K562 (cell line): ENCODE measurements around the gene PDGFD. TPM values are rescaled to one million over a fixed set of nuclear protein-coding genes. Genes with fewer than 3 reads are reported as not detected.

Experiments used
- ATAC-seq: fragments of 200-7000 bp; cut with Tn5 transposase; 3 replicates; pipeline ENCODE4 v1.9.1; 2020; ENCODE audit warnings: moderate library complexity
- BruUV-seq: library from RNA; stranded (reverse); fragments of 400-500 nt; replicated peaks from 2 replicates; lab custom pipeline; 2021; lab: Mats Ljungman, UMichigan
- CTCF ChIA-PET: fragments of 300-600 bp; formaldehyde crosslinking; extraction: SDS; loops from one replicate; lab custom pipeline; 2021; ENCODE audit warnings: low intra/inter-chr PET ratio; lab: Yijun Ruan, JAX
- POLR2A ChIA-PET: fragments of 300-600, 350-650 bp; sonication (Branson Sonifier 250); formaldehyde crosslinking; extraction: SDS; loops from one replicate; lab custom pipeline; 2021; ENCODE audit warnings: antibody characterized with exemption, inconsistent platforms; lab: Yijun Ruan, JAX
- DNase-seq, 4 experiments: peaks; one replicate each; pipeline versions ENCODE4 v3.0.0 to v3.0.0-alpha.2; 2011 to 2018; ENCODE audit warnings: low spot score in 3 of 4, mixed read lengths in 3 of 4; ENCODE audit errors: extremely low read depth in 1 of 4
- FAIRE-seq: peaks from 2 replicates; lab custom pipeline; 2011; peaks lifted over from hg19 to GRCh38; lab: Jason Lieb, UNC
- H2AFZ ChIP-seq: 2 replicates; pipeline ENCODE4 v1.6.0; 2011; ENCODE audit warnings: low read depth, low read length, control low read depth, inconsistent platforms
- H3K27ac ChIP-seq: fragments of 200-600 bp; 3 replicates; pipeline ENCODE4 v1.8.0; 2011; ENCODE audit warnings: low read depth, mild to moderate bottlenecking, control low read depth, inconsistent platforms, low read length, moderate library complexity, mixed read lengths; ENCODE audit errors: extremely low read depth
- H3K27me3 ChIP-seq, 2 experiments: fragments of 300-600 bp in 1 of 2; 2 replicates in 1 of 2; 3 replicates in 1 of 2; pipeline versions ENCODE4 v1.6.0 to v1.8.0; 2011; ENCODE audit warnings: inconsistent platforms in 2 of 2, low read length in 2 of 2, mild to moderate bottlenecking in 1 of 2, mixed read lengths in 1 of 2, moderate library complexity in 1 of 2; ENCODE audit not compliant: control insufficient read depth in 2 of 2, insufficient read depth in 2 of 2
- H3K36me3 ChIP-seq: fragments of 300-600 bp; 3 replicates; pipeline ENCODE4 v1.8.0; 2011; ENCODE audit warnings: mild to moderate bottlenecking, low read length, inconsistent platforms; ENCODE audit not compliant: control insufficient read depth, insufficient read depth
- H3K4me1 ChIP-seq, 2 experiments: fragments of 200-600 bp in 1 of 2; replicated peaks in 1 of 2; 2 replicates in 1 of 2; 3 replicates in 1 of 2; pipeline versions ENCODE4 v1.5.1 to v1.8.0; 2011; ENCODE audit warnings: inconsistent platforms in 2 of 2, low read length in 2 of 2, mild to moderate bottlenecking in 1 of 2, mixed read lengths in 1 of 2, moderate library complexity in 1 of 2; ENCODE audit not compliant: control insufficient read depth in 2 of 2, insufficient read depth in 2 of 2
- H3K4me2 ChIP-seq: 2 replicates; pipeline ENCODE4 v1.6.1; 2011; ENCODE audit warnings: low read length, control low read depth, inconsistent platforms, mixed read lengths; ENCODE audit not compliant: insufficient read depth
- H3K4me3 ChIP-seq: fragments of 200-600 bp; sonication (generic), shearing (Covaris generic); 2 replicates; pipeline ENCODE4 v1.5.1; 2016; ENCODE audit warnings: control low read depth, inconsistent platforms
- H3K79me2 ChIP-seq: fragments of 200-600 bp; 3 replicates; pipeline ENCODE4 v1.8.0; 2011; ENCODE audit warnings: low read length, inconsistent platforms; ENCODE audit not compliant: control insufficient read depth, insufficient read depth
- H3K9ac ChIP-seq, 2 experiments: 2 replicates each; pipeline versions ENCODE4 v1.6.0 to v1.6.1; 2011; ENCODE audit warnings: low read depth in 2 of 2, low read length in 2 of 2, control low read depth in 1 of 2, inconsistent platforms in 1 of 2, mild to moderate bottlenecking in 1 of 2, mixed read lengths in 1 of 2; ENCODE audit not compliant: insufficient read depth in 1 of 2
- H3K9me1 ChIP-seq: one replicate; pipeline ENCODE4 v1.6.0; 2011; ENCODE audit warnings: inconsistent platforms, mild to moderate bottlenecking, low read length, moderate library complexity; ENCODE audit not compliant: control insufficient read depth, insufficient read depth
- H3K9me3 ChIP-seq: replicated peaks from 2 replicates; pipeline ENCODE4 v1.5.1; 2011; ENCODE audit warnings: low read depth, low read length, inconsistent platforms; ENCODE audit not compliant: control insufficient read depth, insufficient read depth
- H4K20me1 ChIP-seq: replicated peaks from 2 replicates; pipeline ENCODE4 v1.6.1; 2011; ENCODE audit warnings: low read length, inconsistent platforms, mixed read lengths; ENCODE audit not compliant: control insufficient read depth, insufficient read depth
- ATF7 ChIP-seq: fragments of 450-650 bp; IDR thresholded peaks from 2 replicates; pipeline ENCODE4 v1.7.1; 2014; ENCODE audit warnings: mild to moderate bottlenecking, moderate library complexity
- CBX3 ChIP-seq, 2 experiments: IDR thresholded peaks; 1 replicate in 1 of 2; 2 replicates in 1 of 2; pipeline ENCODE4 v1.6.1; 2012; ENCODE audit warnings: inconsistent platforms in 2 of 2, low read length in 2 of 2, borderline replicate concordance in 1 of 2, control low read depth in 1 of 2
- FOXJ2 ChIP-seq: fragments of 200-800 bp; sonication (Bioruptor generic); IDR thresholded peaks from 2 replicates; pipeline ENCODE4 v1.6.1; 2016; ENCODE audit warnings: missing genetic modification characterization, missing compliant biosample characterization
- HMG20A ChIP-seq: fragments of 450-650 bp; formaldehyde crosslinking; conservative IDR thresholded peaks from 2 replicates; pipeline ENCODE4 v1.4.0; 2020; ENCODE audit warnings: mild to moderate bottlenecking, mixed read lengths
- SAFB2 ChIP-seq: fragments of 200-400 bp; formaldehyde crosslinking; IDR thresholded peaks from 2 replicates; pipeline ENCODE4 v1.6.1; 2018; ENCODE audit warnings: borderline replicate concordance, low read length, low read depth, moderate library complexity; ENCODE audit not compliant: severe bottlenecking
- SMARCB1 ChIP-seq: IDR thresholded peaks from 2 replicates; pipeline ENCODE4 v1.6.1; 2011; ENCODE audit warnings: improper control_type of control experiment, low read depth; ENCODE audit not compliant: insufficient read length
- SREBF2 ChIP-seq: sonication (generic); formaldehyde crosslinking; IDR thresholded peaks from 2 replicates; pipeline ENCODE4 v1.4.0; 2020; ENCODE audit warnings: mild to moderate bottlenecking, missing genetic modification reagents
- TBP ChIP-seq: optimal IDR thresholded peaks from 2 replicates; pipeline ENCODE3; 2011; ENCODE audit warnings: low read depth, low read length, improper control_type of control experiment
- ZNF24 ChIP-seq: fragments of 450-650 bp; IDR thresholded peaks from 2 replicates; pipeline ENCODE4 v1.6.1; 2016
- WGBS: fragments of 100-300 bp; shearing (Covaris generic); methylation state at CpG from one replicate; pipeline ENCODE4 v1.1.6; 2016; ENCODE audit warnings: low coverage, mixed read lengths; ENCODE audit not compliant: insufficient coverage; ENCODE audit errors: missing lambda C conversion rate; 5-methylcytosine and 5-hydroxymethylcytosine counted together
- in situ Hi-C: fragments of 300-500 bp; cut with MboI; formaldehyde crosslinking; loops from 4 replicates; pipeline ENCODE4 v1.15.0; 2018; ENCODE audit warnings: inconsistent platforms, mixed read lengths
- intact Hi-C: fragments of 100-400 bp; cut with micrococcal nuclease; formaldehyde crosslinking; loops from 2 replicates; pipeline ENCODE4 v1.14.2; 2022
- polyA plus RNA-seq, 8 experiments: library from polyadenylated mRNA; depleted of rRNA in 4 of 8; stranded (reverse) in 5 of 8; unstranded in 3 of 8; fragments of >200 nt; fragmentation: Nextera tagmentation in 2 of 8; fragmentation: Illumina TruSeq in 1 of 8; extraction: Ambion mirVana in 2 of 8; extraction: Trizol in 1 of 8; gene quantifications; 2 replicates each; pipeline versions ENCODE4 v1.2.1 to v1.2.3, GENCODE V29; 2011 to 2014; ENCODE audit warnings: inconsistent platforms in 1 of 8, missing spikeins in 1 of 8
- total RNA-seq, 7 experiments: library from RNA; depleted of rRNA in 6 of 7; stranded (reverse); fragments of >200 nt in 6 of 7; fragmentation: Illumina TruSeq in 2 of 7; extraction: Trizol in 2 of 7; gene quantifications; 2 replicates each; pipeline versions ENCODE4 v1.2.1 to v1.2.3, GENCODE V29; 2011 to 2021; ENCODE audit warnings: low replicate concordance in 1 of 7
- TF ChIP-seq, protein P1 (sequence below): fragments of 250-450 bp; sonication (Bioruptor Pico); IDR thresholded peaks from 2 replicates; pipeline ENCODE4 v1.8.0; 2021; ENCODE audit warnings: mild to moderate bottlenecking, moderate library complexity
- TF ChIP-seq, protein P2 (sequence below): fragments of 200-400 bp; formaldehyde crosslinking; IDR thresholded peaks from 2 replicates; pipeline ENCODE4 v1.6.1; 2017; ENCODE audit warnings: mild to moderate bottlenecking, low read depth, low read length, moderate library complexity
- TF ChIP-seq, protein P3 (sequence below), 2 experiments: fragments of 450-650 bp; formaldehyde crosslinking in 1 of 2; IDR thresholded peaks; 2 replicates each; pipeline versions ENCODE4 v1.4.0 to v1.6.1; 2014 to 2020; ENCODE audit warnings: mild to moderate bottlenecking in 2 of 2, borderline replicate concordance in 1 of 2, low read depth in 1 of 2

Gene PDGFD
- total and polyA plus RNA-seq, 9 of the 15 experiments (the other 6 are each of a cell fraction or from before 2014, with no cell fraction given) = 0.11 TPM; not detected in 8

DNA sequence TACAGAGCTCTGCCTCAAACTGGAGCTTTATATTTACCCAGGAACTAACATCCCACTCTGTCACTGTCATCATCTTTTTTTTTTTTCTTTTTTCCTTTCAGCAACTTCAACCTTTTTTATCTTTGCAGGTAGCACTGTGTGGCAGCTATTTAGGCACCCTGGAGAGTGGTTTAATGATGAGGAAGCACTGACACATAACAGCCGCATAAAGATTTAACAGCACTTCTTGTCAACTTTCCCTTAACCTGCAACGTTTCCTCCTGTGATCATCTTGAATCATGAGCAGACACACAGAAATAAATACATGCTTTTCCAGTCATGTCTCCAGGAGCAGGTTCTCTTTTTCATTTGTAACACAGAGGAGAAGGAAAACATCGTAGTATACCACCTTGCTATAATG lies 34.8 kb downstream of the PDGFD start:
- in situ Hi-C loops (no loop called here), intact Hi-C loops (no loop called here)
- WGBS = 0% methylated on average over 3 of the region's 3 CpGs
- no peak for TF ChIP-seq ZNF24
- no peak for TF ChIP-seq ATF7
- TF ChIP-seq, protein P1, sequence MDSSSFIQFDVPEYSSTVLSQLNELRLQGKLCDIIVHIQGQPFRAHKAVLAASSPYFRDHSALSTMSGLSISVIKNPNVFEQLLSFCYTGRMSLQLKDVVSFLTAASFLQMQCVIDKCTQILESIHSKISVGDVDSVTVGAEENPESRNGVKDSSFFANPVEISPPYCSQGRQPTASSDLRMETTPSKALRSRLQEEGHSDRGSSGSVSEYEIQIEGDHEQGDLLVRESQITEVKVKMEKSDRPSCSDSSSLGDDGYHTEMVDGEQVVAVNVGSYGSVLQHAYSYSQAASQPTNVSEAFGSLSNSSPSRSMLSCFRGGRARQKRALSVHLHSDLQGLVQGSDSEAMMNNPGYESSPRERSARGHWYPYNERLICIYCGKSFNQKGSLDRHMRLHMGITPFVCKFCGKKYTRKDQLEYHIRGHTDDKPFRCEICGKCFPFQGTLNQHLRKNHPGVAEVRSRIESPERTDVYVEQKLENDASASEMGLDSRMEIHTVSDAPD = no peak
- TF ChIP-seq SAFB2 = no peak
- no peak for TF ChIP-seq HMG20A (CRISPR knock-in tag)
- TF ChIP-seq FOXJ2 (tag) = no peak
- TF ChIP-seq, protein P2, sequence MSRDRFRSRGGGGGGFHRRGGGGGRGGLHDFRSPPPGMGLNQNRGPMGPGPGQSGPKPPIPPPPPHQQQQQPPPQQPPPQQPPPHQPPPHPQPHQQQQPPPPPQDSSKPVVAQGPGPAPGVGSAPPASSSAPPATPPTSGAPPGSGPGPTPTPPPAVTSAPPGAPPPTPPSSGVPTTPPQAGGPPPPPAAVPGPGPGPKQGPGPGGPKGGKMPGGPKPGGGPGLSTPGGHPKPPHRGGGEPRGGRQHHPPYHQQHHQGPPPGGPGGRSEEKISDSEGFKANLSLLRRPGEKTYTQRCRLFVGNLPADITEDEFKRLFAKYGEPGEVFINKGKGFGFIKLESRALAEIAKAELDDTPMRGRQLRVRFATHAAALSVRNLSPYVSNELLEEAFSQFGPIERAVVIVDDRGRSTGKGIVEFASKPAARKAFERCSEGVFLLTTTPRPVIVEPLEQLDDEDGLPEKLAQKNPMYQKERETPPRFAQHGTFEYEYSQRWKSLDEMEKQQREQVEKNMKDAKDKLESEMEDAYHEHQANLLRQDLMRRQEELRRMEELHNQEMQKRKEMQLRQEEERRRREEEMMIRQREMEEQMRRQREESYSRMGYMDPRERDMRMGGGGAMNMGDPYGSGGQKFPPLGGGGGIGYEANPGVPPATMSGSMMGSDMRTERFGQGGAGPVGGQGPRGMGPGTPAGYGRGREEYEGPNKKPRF = no peak
- TF ChIP-seq TBP = no peak
- TF ChIP-seq, protein P3, sequence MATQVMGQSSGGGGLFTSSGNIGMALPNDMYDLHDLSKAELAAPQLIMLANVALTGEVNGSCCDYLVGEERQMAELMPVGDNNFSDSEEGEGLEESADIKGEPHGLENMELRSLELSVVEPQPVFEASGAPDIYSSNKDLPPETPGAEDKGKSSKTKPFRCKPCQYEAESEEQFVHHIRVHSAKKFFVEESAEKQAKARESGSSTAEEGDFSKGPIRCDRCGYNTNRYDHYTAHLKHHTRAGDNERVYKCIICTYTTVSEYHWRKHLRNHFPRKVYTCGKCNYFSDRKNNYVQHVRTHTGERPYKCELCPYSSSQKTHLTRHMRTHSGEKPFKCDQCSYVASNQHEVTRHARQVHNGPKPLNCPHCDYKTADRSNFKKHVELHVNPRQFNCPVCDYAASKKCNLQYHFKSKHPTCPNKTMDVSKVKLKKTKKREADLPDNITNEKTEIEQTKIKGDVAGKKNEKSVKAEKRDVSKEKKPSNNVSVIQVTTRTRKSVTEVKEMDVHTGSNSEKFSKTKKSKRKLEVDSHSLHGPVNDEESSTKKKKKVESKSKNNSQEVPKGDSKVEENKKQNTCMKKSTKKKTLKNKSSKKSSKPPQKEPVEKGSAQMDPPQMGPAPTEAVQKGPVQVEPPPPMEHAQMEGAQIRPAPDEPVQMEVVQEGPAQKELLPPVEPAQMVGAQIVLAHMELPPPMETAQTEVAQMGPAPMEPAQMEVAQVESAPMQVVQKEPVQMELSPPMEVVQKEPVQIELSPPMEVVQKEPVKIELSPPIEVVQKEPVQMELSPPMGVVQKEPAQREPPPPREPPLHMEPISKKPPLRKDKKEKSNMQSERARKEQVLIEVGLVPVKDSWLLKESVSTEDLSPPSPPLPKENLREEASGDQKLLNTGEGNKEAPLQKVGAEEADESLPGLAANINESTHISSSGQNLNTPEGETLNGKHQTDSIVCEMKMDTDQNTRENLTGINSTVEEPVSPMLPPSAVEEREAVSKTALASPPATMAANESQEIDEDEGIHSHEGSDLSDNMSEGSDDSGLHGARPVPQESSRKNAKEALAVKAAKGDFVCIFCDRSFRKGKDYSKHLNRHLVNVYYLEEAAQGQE (IDR thresholded peaks at IDR 0.05; ENCODE audit: borderline replicate concordance) = no peak
- TF ChIP-seq, protein P3 (CRISPR knock-in tag; IDR thresholded peaks at IDR 0.05; ENCODE audit: low read depth) = no peak
- no peak for TF ChIP-seq SMARCB1
- TF ChIP-seq CBX3 (IDR thresholded peaks at IDR 0.05; ENCODE audit: borderline replicate concordance in 1 of 2, low read length in 2 of 2) = no peak
- TF ChIP-seq SREBF2 = no peak

More for the DNA sequence above, 34.8 kb downstream of the PDGFD start:
- no TSS peak for BruUV-seq
- H3K4me1 ChIP-seq = no peaks in the 10 kb centered on the region
- no peaks in the 10 kb centered on the region for H3K27me3 ChIP-seq
- 0 out of 2 replicates have a peak, but pooled peaks cover 1% of the 10 kb centered on the region for H3K9me3 ChIP-seq
- no peak for ATAC-seq
- no peak overlapping the region for H2AFZ ChIP-seq
- FAIRE-seq = no peak
- H3K36me3 ChIP-seq = no peaks in the 10 kb centered on the region
- H3K27ac ChIP-seq = no peak overlapping the region
- no peaks in the 10 kb centered on the region for H3K79me2 ChIP-seq
- H4K20me1 ChIP-seq = no peaks in the 10 kb centered on the region
- H3K4me3 ChIP-seq = no peak overlapping the region
- H3K9ac ChIP-seq = no peak overlapping the region
- H3K4me2 ChIP-seq = no peak overlapping the region
- H3K9me1 ChIP-seq = no peaks in the 10 kb centered on the region
- ChIA-PET POLR2A (no interaction called here), CTCF (no interaction called here)
- no peak for DNase-seq
